Heart right ventricle (tissue), 16 donors: ENCODE data around the gene ARPP21. TPM values are rescaled to one million over a fixed set of nuclear protein-coding genes. Genes with fewer than 3 reads are reported as not detected.

Source experiments
- ATAC-seq, 8 donors: fragments of 200-7000 bp; cut with Tn5 transposase; one replicate each; pipeline ENCODE4 v1.9.1; 2020; ENCODE audit warnings: mild to moderate bottlenecking in 8 of 8, moderate library complexity in 8 of 8, moderate number of reproducible peaks in 1 of 8
- DNase-seq, 2 donors: peaks; one replicate each; pipeline ENCODE4 v3.0.0-alpha.2; 2020
- H3K27ac ChIP-seq, 10 donors: fragments of 200-600 bp; sonication (generic) in 2 of 10; one replicate each; pipeline versions ENCODE4 v1.5.0 to v1.8.0; 2020 to 2022; ENCODE audit warnings: mild to moderate bottlenecking in 3 of 10
- H3K27me3 ChIP-seq, 7 donors: fragments of 200-600 bp; one replicate each; pipeline ENCODE4 v1.8.0; 2021 to 2022; ENCODE audit warnings: mild to moderate bottlenecking in 2 of 7
- H3K36me3 ChIP-seq, 9 donors: fragments of 200-600 bp; sonication (generic) in 1 of 9; one replicate each; pipeline versions ENCODE4 v1.5.0 to v1.8.0; 2020 to 2022; ENCODE audit warnings: mild to moderate bottlenecking in 2 of 9
- H3K4me1 ChIP-seq, 9 donors: fragments of 200-600 bp; sonication (generic) in 1 of 9; one replicate each; pipeline versions ENCODE4 v1.5.0 to v1.8.0; 2020 to 2022; ENCODE audit warnings: mild to moderate bottlenecking in 4 of 9
- H3K4me3 ChIP-seq, 10 donors: fragments of 200-600 bp; sonication (generic) in 2 of 10; one replicate each; pipeline versions ENCODE4 v1.5.0 to v1.8.0; 2020 to 2022; ENCODE audit warnings: mild to moderate bottlenecking in 7 of 10, moderate library complexity in 2 of 10
- H3K9me3 ChIP-seq, 11 donors: fragments of 200-600 bp in 10 of 11; sonication (generic) in 2 of 11; one replicate each; pipeline versions ENCODE4 v1.5.0 to v1.8.0; 2013 to 2022; ENCODE audit warnings: mild to moderate bottlenecking in 2 of 11, control low read depth in 1 of 11, moderate library complexity in 1 of 11
- WGBS, 2 donors: extraction: QIAGEN DNeasy Blood & Tissue Kit; methylation state at CpG; one replicate each; pipeline ENCODE4 v1.1.7; 2013; ENCODE audit warnings: inconsistent platforms in 1 of 2; 5-methylcytosine and 5-hydroxymethylcytosine counted together
- intact Hi-C, 10 donors: fragments of 100-400 bp; cut with DNase I; formaldehyde crosslinking; loops; one replicate each; pipeline versions ENCODE4 v1.11.1 to v1.14.2; 2022
- polyA plus RNA-seq, 2 donors: library from polyadenylated mRNA; stranded (reverse); fragments of 200-250 nt; gene quantifications; one replicate each; pipeline ENCODE4 v1.2.3, GENCODE V29; 2013
- total RNA-seq, 10 donors: library from RNA; stranded (reverse); fragmentation: NEBNext Ultra II Directional in 3 of 10; extraction: Animal tissue kit (Norgen Biotek cat#: 25700) in 3 of 10; gene quantifications; one replicate each; pipeline versions ENCODE4 v1.2.1 to v1.2.4, GENCODE V29; 2021 to 2023
- TF ChIP-seq, protein P1 (sequence below), 9 donors: fragments of 200-600 bp; sonication (generic) in 2 of 9; IDR thresholded peaks; one replicate each; pipeline versions ENCODE4 v1.5.0 to v1.8.0; 2021 to 2022; ENCODE audit warnings: antibody characterized with exemption in 9 of 9, mild to moderate bottlenecking in 5 of 9, moderate library complexity in 1 of 9
- donor health status: Arrhythmogenic right ventricular cardiomyopathy.
- donor health status: ischemic (EF 13 %, LVEDD 7.1; RV severe dilation, severe dysfunction).
- donor health status: healthy with polysubstance abuse.
- donor health status: DM: no; HTN: yes; CAD: no.
- donor health status: DM: no; HTN: no; CAD: no.
- donor health status: ischemic (EF 25% LVEDD 6.9; RV normal size, moderate dysfunction).
- donor health status: ischemic (EF 25% LVEDD 5.7; RV mildly dilated, moderate dysfunction).
- donor health status: healthy.
- donor health status: DM: yes; HTN: yes; CAD: no.
- donor health status: Ischemic cardiomyopathy.
- donor health status: ischemic (EF 35%, LVEDD 5.7; RV mildly dilated, moderate dysfunction).
- donor health status: nonischemic (EF 11% LVEDD 7.7; RV severe dilation, severe dysfunction).
- donor health status: DM: yes; HTN: yes; CAD: no.
- donor health status: PGD.
- donor health status: ischemic (EF 29% LVEDD 5.4; RV normal size, mild dysfunction).
- donor health status: nonischemic (EF 23%, LVEDD 6.1; RV moderate dilation, normal function).

The ARPP21 gene
- total and polyA plus RNA-seq, 12 donors, result 0.06 TPM; not detected in 11

DNA sequence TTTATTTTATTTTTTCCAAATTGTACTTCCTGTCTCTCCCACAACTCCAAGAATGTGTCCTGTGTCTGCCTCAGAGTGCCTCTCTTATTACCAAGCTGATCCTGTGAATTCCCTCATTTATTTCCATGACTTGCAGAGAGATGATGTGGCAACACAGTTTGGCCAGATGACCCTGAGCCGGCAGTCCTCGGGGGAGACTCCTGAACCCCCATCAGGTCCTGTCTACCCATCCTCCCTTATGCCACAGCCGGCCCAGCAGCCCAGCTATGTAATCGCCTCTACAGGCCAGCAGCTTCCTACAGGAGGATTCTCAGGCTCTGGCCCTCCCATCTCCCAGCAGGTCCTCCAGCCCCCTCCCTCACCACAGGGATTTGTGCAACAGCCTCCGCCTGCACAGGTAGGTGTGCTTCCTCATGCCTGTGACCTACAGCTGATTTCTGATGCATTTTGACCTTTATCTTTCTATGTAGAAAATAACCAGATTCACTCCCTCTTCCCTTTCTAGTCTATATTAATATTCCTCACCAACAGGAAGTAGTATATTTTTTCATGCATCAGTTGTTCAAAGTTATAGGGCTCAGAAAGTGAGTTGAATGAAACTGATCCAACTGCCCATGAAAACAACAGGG lies 100.0 kb downstream of the ARPP21 start:
- no peak for DNase-seq
- no peak for ATAC-seq
- Histone ChIP-seq H3K9me3 (no peaks in the 10 kb centered on the region), H3K4me3 (no peak overlapping the region), H3K27me3 (peaks cover 0 to 11% (median 3%) of the 10 kb centered on the region in 7 donors), H3K27ac (no peak overlapping the region), H3K4me1 (no peaks in the 10 kb centered on the region), H3K36me3 (no peaks in the 10 kb centered on the region)
- intact Hi-C loops, result no loop called here
- TF ChIP-seq, protein P1, sequence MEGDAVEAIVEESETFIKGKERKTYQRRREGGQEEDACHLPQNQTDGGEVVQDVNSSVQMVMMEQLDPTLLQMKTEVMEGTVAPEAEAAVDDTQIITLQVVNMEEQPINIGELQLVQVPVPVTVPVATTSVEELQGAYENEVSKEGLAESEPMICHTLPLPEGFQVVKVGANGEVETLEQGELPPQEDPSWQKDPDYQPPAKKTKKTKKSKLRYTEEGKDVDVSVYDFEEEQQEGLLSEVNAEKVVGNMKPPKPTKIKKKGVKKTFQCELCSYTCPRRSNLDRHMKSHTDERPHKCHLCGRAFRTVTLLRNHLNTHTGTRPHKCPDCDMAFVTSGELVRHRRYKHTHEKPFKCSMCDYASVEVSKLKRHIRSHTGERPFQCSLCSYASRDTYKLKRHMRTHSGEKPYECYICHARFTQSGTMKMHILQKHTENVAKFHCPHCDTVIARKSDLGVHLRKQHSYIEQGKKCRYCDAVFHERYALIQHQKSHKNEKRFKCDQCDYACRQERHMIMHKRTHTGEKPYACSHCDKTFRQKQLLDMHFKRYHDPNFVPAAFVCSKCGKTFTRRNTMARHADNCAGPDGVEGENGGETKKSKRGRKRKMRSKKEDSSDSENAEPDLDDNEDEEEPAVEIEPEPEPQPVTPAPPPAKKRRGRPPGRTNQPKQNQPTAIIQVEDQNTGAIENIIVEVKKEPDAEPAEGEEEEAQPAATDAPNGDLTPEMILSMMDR (IDR thresholded peaks at IDR 0.05), result no peak
- WGBS, 2 donors, result 62 to 76% methylated on average over 5 of the region's 5 CpGs

DNA sequence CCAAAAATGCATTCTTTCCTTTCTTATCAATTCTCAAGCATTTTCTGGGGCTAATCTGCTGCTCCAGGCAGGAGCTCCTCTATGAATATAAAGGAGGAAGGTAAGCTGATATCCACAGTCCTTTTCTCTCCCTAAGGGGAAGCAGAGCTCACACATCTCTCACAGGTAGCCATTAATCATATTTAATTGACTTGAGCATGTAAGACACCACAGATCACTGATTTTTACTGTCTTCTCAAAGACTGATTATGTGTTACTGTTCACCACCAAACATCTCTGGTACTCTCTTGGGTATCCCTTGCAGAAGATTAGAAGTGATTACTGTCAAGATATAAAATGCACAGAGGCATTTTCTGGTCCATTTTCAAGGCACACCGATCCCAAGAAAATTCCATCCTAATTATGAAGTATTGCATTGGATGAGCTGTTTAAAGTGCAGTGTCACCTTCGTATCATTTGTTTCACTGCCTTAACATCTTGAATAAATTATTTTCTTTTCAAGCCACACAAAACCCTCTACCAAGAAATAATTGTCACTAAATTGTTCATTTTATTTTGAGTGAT lies 100.7 kb downstream of the ARPP21 start:
- intact Hi-C loops, result no loop called here
- WGBS, 2 donors, result 77 to 89% methylated on average over 2 of the region's 2 CpGs
- H3K4me1 ChIP-seq, result no peaks in the 10 kb centered on the region

DNA sequence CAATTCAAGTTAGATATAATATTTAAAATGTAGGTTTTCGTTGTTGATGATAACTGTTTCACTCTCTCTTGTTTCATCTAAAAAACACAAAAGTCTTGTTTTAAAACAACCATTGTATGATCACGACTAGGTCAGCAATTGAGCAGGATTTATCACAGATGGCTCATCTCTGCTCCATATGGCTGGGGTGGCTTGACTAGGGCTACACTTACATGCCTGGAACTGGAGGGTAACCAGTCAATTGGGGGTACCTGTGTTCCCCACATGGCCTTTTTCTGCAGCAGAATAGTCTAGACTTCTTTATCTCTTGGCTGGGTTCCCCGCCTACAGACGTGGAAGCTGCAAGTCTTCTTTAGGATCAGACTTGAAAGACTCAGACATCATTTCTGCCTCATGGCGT lies 103.9 kb downstream of the ARPP21 start:
- H3K36me3 ChIP-seq, result no peaks in the 10 kb centered on the region
- no peak overlapping the region for H3K4me3 ChIP-seq
- H3K27ac ChIP-seq, result no peak overlapping the region
- TF ChIP-seq, protein P1 (IDR thresholded peaks at IDR 0.05), result no peak
- no peaks in the 10 kb centered on the region for H3K4me1 ChIP-seq
- H3K9me3 ChIP-seq, result no peaks in the 10 kb centered on the region
- 81 to 88% methylated on average over 5 of the region's 5 CpGs for WGBS, 2 donors
- ATAC-seq (no peak), DNase-seq (no peak)
- intact Hi-C loops, result no loop called here
- H3K27me3 ChIP-seq, result peaks cover 0 to 18% (median 3%) of the 10 kb centered on the region in 7 donors

More for the DNA sequence above, 100.7 kb downstream of the ARPP21 start:
- no peak for DNase-seq
- Histone ChIP-seq H3K4me3 (no peak overlapping the region), H3K9me3 (no peaks in the 10 kb centered on the region), H3K36me3 (no peaks in the 10 kb centered on the region), H3K27me3 (peaks cover 0 to 11% (median 3%) of the 10 kb centered on the region in 7 donors), H3K27ac (no peak overlapping the region)
- no peak for ATAC-seq
- TF ChIP-seq, protein P1 (IDR thresholded peaks at IDR 0.05), result no peak

DNA sequence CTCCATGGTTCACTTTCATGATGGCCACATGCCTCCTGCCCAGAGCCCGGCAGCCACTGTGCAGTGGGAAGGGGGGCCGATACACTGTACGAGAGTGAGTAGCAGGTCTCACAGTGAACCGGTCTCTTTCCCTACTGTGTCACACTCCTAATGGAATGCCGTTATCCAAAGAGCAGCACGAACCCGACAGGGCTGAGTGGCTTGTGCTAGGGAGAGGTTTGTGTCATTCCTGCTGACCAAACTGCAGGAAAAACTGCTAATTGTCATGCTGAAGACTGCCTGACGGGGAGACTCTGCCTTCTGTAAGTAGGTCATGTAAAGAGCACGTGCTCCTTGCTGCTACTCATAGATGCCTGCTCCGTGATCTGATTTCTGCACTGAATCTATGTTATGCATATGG lies 105.1 kb downstream of the ARPP21 start:
- no peak for DNase-seq
- intact Hi-C loops, result no loop called here
- no peak overlapping the region for H3K4me3 ChIP-seq
- no peaks in the 10 kb centered on the region for H3K9me3 ChIP-seq
- H3K27ac ChIP-seq, result no peak overlapping the region
- H3K4me1 ChIP-seq, result no peaks in the 10 kb centered on the region
- WGBS, 2 donors, result 15 to 21% methylated on average over 10 of the region's 10 CpGs
- peaks cover 0 to 18% (median 3%) of the 10 kb centered on the region in 7 donors for H3K27me3 ChIP-seq
- H3K36me3 ChIP-seq, result no peaks in the 10 kb centered on the region
- TF ChIP-seq, protein P1 (IDR thresholded peaks at IDR 0.05), result no peak
- ATAC-seq, result peak in 1 of 8 donors; percentile 66
